GM12878 (cell line): ENCODE measurements around the gene RETSAT.

Experiments
- CREB1 ChIP-seq: IDR thresholded peaks from 2 replicates; pipeline ENCODE4 v1.6.1; 2012; ENCODE audit warnings: low read depth, mild to moderate bottlenecking, inconsistent platforms
- EZH2 ChIP-seq: IDR thresholded peaks from 2 replicates; pipeline ENCODE4 v1.6.1; 2012; ENCODE audit warnings: low read depth, mild to moderate bottlenecking, control low read depth, inconsistent platforms, low read length, borderline replicate concordance; ENCODE audit not compliant: control insufficient read depth
- GABPA ChIP-seq: IDR thresholded peaks from 2 replicates; pipeline ENCODE4 v1.6.1; 2014; ENCODE audit warnings: antibody characterized with exemption, low read depth, mild to moderate bottlenecking, inconsistent platforms
- IKZF1 ChIP-seq: fragments of 450-650 bp; conservative IDR thresholded peaks from 2 replicates; pipeline ENCODE4 v1.6.1; 2017; ENCODE audit warnings: antibody characterized with exemption, mild to moderate bottlenecking
- JUND ChIP-seq: IDR thresholded peaks from 2 replicates; pipeline ENCODE4 v1.6.1; 2012; ENCODE audit warnings: low read depth, mild to moderate bottlenecking, low read length, improper control_type of control experiment, moderate library complexity
- NR2C2 ChIP-seq: IDR thresholded peaks from 2 replicates; pipeline ENCODE4 v1.6.1; 2011; ENCODE audit warnings: borderline replicate concordance, low read depth; ENCODE audit not compliant: control insufficient read depth, insufficient read length
- POLR2A ChIP-seq: IDR thresholded peaks from 2 replicates; pipeline ENCODE4 v1.6.1; 2011; ENCODE audit warnings: low read depth, mild to moderate bottlenecking, low read length
- POLR2AphosphoS2 ChIP-seq: IDR thresholded peaks from 2 replicates; pipeline ENCODE4 v1.6.1; 2011; ENCODE audit warnings: low read depth, mild to moderate bottlenecking, low read length, improper control_type of control experiment, moderate library complexity
- TF ChIP-seq, protein P1 (sequence below), 3 experiments: IDR thresholded peaks in 2 of 3; conservative IDR thresholded peaks in 1 of 3; 2 replicates each; pipeline ENCODE4 v1.5.1; 2011; ENCODE audit warnings: low read depth in 3 of 3, low read length in 3 of 3, mild to moderate bottlenecking in 3 of 3, control low read depth in 2 of 3, moderate library complexity in 2 of 3, inconsistent platforms in 1 of 3, mixed read lengths in 1 of 3; ENCODE audit not compliant: control insufficient read depth in 2 of 3, insufficient read depth in 1 of 3; ENCODE audit errors: extremely low read depth in 1 of 3
- TF ChIP-seq, protein P2 (sequence below): IDR thresholded peaks from 2 replicates; pipeline ENCODE4 v1.6.1; 2011; ENCODE audit warnings: low read depth, low read length, improper control_type of control experiment, borderline replicate concordance
- TF ChIP-seq, protein P3 (sequence below): IDR thresholded peaks from 2 replicates; pipeline ENCODE4 v1.6.1; 2012; ENCODE audit warnings: low read depth, low read length, improper control_type of control experiment
- TF ChIP-seq, protein P4 (sequence below): IDR thresholded peaks from 2 replicates; pipeline ENCODE4 v1.6.1; 2012; ENCODE audit warnings: low read depth, low read length, improper control_type of control experiment
- TF ChIP-seq, protein P5 (sequence below): IDR thresholded peaks from 2 replicates; pipeline ENCODE4 v1.6.1; 2011; ENCODE audit warnings: mild to moderate bottlenecking, low read depth, low read length, moderate library complexity; ENCODE audit not compliant: insufficient replicate concordance

DNA sequence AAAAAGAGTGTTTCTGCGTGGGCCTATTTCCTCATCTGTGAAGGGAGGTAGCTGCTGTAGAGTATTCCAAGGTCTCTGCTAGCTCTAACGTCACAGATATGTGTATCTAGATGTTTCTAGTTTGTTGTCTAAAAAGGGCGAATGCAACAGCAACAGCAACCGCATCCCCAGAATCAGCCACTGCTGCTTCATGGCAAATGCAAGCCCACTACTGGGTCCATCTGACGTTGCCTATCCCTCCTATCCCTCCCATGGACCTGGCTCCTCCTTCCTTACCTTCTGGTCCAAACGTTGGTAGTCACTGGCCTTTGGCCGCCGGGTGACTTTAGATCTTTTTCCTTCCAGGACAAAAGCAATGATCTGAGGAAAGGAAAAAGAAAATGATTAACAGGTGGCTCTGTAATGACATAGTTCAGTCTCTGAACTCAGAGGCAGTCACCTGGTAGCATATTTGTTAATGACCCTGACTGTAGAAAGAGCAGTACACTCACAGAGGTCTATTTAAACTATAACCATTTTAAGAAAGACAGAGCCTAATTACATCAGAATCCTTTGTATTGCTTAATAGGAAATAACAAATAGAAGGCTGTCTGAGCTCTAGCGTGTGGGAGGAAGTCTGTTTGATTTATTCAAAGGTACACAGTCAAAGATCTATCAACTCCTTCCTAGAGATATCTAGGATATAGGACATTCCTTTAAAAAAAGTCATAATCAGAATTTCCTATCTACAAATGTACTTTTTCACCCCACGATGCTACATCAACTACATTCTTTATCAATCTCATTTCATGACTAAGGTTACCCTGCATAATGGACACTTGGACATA, 29.5 kb downstream of the RETSAT start:
- TF ChIP-seq POLR2A, result no peak
- TF ChIP-seq, protein P1, sequence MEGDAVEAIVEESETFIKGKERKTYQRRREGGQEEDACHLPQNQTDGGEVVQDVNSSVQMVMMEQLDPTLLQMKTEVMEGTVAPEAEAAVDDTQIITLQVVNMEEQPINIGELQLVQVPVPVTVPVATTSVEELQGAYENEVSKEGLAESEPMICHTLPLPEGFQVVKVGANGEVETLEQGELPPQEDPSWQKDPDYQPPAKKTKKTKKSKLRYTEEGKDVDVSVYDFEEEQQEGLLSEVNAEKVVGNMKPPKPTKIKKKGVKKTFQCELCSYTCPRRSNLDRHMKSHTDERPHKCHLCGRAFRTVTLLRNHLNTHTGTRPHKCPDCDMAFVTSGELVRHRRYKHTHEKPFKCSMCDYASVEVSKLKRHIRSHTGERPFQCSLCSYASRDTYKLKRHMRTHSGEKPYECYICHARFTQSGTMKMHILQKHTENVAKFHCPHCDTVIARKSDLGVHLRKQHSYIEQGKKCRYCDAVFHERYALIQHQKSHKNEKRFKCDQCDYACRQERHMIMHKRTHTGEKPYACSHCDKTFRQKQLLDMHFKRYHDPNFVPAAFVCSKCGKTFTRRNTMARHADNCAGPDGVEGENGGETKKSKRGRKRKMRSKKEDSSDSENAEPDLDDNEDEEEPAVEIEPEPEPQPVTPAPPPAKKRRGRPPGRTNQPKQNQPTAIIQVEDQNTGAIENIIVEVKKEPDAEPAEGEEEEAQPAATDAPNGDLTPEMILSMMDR (IDR thresholded peaks at IDR 0.05 in 2 of 3, conservative IDR thresholded peaks at IDR 0.05 in 1 of 3; ENCODE audit: control insufficient read depth in 2 of 3, extremely low read depth in 1 of 3, insufficient read depth in 1 of 3, low read depth in 3 of 3, low read length in 3 of 3), result no peak
- TF ChIP-seq JUND, result no peak
- no peak for TF ChIP-seq GABPA
- TF ChIP-seq NR2C2, result no peak
- no peak for TF ChIP-seq EZH2
- no peak for TF ChIP-seq POLR2AphosphoS2
- TF ChIP-seq CREB1, result no peak
- TF ChIP-seq IKZF1, result no peak
- TF ChIP-seq, protein P2, sequence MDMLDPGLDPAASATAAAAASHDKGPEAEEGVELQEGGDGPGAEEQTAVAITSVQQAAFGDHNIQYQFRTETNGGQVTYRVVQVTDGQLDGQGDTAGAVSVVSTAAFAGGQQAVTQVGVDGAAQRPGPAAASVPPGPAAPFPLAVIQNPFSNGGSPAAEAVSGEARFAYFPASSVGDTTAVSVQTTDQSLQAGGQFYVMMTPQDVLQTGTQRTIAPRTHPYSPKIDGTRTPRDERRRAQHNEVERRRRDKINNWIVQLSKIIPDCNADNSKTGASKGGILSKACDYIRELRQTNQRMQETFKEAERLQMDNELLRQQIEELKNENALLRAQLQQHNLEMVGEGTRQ, result no peak
- TF ChIP-seq, protein P3, sequence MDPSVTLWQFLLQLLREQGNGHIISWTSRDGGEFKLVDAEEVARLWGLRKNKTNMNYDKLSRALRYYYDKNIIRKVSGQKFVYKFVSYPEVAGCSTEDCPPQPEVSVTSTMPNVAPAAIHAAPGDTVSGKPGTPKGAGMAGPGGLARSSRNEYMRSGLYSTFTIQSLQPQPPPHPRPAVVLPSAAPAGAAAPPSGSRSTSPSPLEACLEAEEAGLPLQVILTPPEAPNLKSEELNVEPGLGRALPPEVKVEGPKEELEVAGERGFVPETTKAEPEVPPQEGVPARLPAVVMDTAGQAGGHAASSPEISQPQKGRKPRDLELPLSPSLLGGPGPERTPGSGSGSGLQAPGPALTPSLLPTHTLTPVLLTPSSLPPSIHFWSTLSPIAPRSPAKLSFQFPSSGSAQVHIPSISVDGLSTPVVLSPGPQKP, result no peak
- TF ChIP-seq, protein P4, sequence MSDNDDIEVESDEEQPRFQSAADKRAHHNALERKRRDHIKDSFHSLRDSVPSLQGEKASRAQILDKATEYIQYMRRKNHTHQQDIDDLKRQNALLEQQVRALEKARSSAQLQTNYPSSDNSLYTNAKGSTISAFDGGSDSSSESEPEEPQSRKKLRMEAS, result no peak
- TF ChIP-seq, protein P5, sequence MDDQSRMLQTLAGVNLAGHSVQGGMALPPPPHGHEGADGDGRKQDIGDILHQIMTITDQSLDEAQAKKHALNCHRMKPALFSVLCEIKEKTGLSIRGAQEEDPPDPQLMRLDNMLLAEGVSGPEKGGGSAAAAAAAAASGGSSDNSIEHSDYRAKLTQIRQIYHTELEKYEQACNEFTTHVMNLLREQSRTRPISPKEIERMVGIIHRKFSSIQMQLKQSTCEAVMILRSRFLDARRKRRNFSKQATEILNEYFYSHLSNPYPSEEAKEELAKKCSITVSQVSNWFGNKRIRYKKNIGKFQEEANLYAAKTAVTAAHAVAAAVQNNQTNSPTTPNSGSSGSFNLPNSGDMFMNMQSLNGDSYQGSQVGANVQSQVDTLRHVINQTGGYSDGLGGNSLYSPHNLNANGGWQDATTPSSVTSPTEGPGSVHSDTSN, result no peak
